ENCODE measurements around the gene PDE4B. TPM values are rescaled to one million over a fixed set of nuclear protein-coding genes. Genes with fewer than 3 reads are reported as not detected.

The PDE4B gene
- total RNA-seq, 1 experiment from 2014 or later = not detected

DNA sequence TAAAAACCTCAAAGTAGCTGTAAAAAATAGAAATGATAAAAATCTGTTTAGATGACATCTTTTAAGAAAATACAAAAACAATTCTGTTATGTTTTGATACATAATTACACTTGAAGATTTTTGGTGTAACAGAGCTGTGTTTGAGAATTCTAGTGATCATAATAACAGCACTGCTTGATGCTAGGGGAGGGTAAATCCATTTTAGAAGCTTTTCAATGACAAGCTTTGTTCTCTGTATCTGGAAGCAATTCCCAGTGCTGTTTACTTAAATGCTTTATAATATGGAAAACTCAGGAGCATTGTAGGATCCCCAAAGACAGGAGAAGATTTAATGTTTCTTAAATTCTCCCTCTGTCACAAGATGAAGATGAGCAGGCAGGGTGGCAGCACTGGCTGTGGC lies 359.3 kb downstream of the PDE4B start:
- H3K27me3 ChIP-seq (replicated peaks; ENCODE audit: control insufficient read depth, insufficient read depth, low read length) = no peaks in the 10 kb centered on the region
- Mint-ChIP-seq H3K27ac (ENCODE audit: unreplicated experiment) (no peak overlapping the region), H3K36me3 (ENCODE audit: insufficient read depth, unreplicated experiment) (no peaks in the 10 kb centered on the region), H3K27me3 (ENCODE audit: insufficient read depth, unreplicated experiment) (peaks cover 7% of the 10 kb centered on the region), H3K4me1 (ENCODE audit: low read depth, unreplicated experiment) (no peaks in the 10 kb centered on the region), H3K9me3 (ENCODE audit: unreplicated experiment) (no peaks in the 10 kb centered on the region), H3K4me3 (ENCODE audit: unreplicated experiment) (no peak overlapping the region)
- no peak overlapping the region for H3K4me3 ChIP-seq (ENCODE audit: low read depth, low read length)
- POLR2A ChIA-PET = no interaction called here
- no peaks in the 10 kb centered on the region for H3K4me1 ChIP-seq
- H3K36me3 ChIP-seq (ENCODE audit: control insufficient read depth, insufficient read depth, low read length) = no peaks in the 10 kb centered on the region
- no peaks in the 10 kb centered on the region for H3K9me3 ChIP-seq
- no TSS peak for BruUV-seq (replicated peaks)
- no peak for DNase-seq
- no peak for TF ChIP-seq CTCF (IDR thresholded peaks at IDR 0.05; ENCODE audit: insufficient read depth in 1 of 2, low read depth in 1 of 2, low read length in 1 of 2, severe bottlenecking in 1 of 2, unreplicated experiment in 1 of 2)
- intact Hi-C loops (cut with micrococcal nuclease; ENCODE audit: unreplicated experiment) = no loop called here
- CTCF ChIA-PET = no interaction called here

- DNase-seq = no peak
- Mint-ChIP-seq H3K36me3 (ENCODE audit: insufficient read depth, unreplicated experiment) (no peaks in the 10 kb centered on the region), H3K27me3 (ENCODE audit: insufficient read depth, unreplicated experiment) (peaks cover 7% of the 10 kb centered on the region), H3K4me1 (ENCODE audit: low read depth, unreplicated experiment) (no peaks in the 10 kb centered on the region), H3K4me3 (ENCODE audit: unreplicated experiment) (no peak overlapping the region), H3K27ac (ENCODE audit: unreplicated experiment) (no peak overlapping the region), H3K9me3 (ENCODE audit: unreplicated experiment) (no peaks in the 10 kb centered on the region)
- ChIA-PET CTCF (no interaction called here), POLR2A (no interaction called here)
- intact Hi-C loops (cut with micrococcal nuclease; ENCODE audit: unreplicated experiment) = no loop called here
- BruUV-seq (replicated peaks) = no TSS peak
- Histone ChIP-seq H3K36me3 (ENCODE audit: control insufficient read depth, insufficient read depth, low read length) (no peaks in the 10 kb centered on the region), H3K27me3 (replicated peaks; ENCODE audit: control insufficient read depth, insufficient read depth, low read length) (no peaks in the 10 kb centered on the region), H3K4me1 (no peaks in the 10 kb centered on the region), H3K4me3 (ENCODE audit: low read depth, low read length) (no peak overlapping the region), H3K9me3 (no peaks in the 10 kb centered on the region)
- TF ChIP-seq CTCF (IDR thresholded peaks at IDR 0.05; ENCODE audit: insufficient read depth in 1 of 2, low read depth in 1 of 2, low read length in 1 of 2, severe bottlenecking in 1 of 2, unreplicated experiment in 1 of 2) = no peak
Measured at GRCh38 chr1:66154394-66154793, 361.7 kb downstream of the PDE4B start.

- H3K4me3 Mint-ChIP-seq (ENCODE audit: unreplicated experiment) = no peak overlapping the region
- Histone ChIP-seq H3K4me3 (ENCODE audit: low read depth, low read length) (no peak overlapping the region), H3K9me3 (no peaks in the 10 kb centered on the region), H3K27me3 (replicated peaks; ENCODE audit: control insufficient read depth, insufficient read depth, low read length) (no peaks in the 10 kb centered on the region), H3K4me1 (no peaks in the 10 kb centered on the region), H3K36me3 (ENCODE audit: control insufficient read depth, insufficient read depth, low read length) (no peaks in the 10 kb centered on the region)
- no peak for DNase-seq
- intact Hi-C loops (cut with micrococcal nuclease; ENCODE audit: unreplicated experiment) = no loop called here
- H3K27me3 Mint-ChIP-seq (ENCODE audit: insufficient read depth, unreplicated experiment) = peaks cover 7% of the 10 kb centered on the region
- ChIA-PET POLR2A (no interaction called here), CTCF (no interaction called here)
- H3K4me1 Mint-ChIP-seq (ENCODE audit: low read depth, unreplicated experiment) = no peaks in the 10 kb centered on the region
- no peaks in the 10 kb centered on the region for H3K9me3 Mint-ChIP-seq (ENCODE audit: unreplicated experiment)
- TF ChIP-seq CTCF (IDR thresholded peaks at IDR 0.05; ENCODE audit: insufficient read depth in 1 of 2, low read depth in 1 of 2, low read length in 1 of 2, severe bottlenecking in 1 of 2, unreplicated experiment in 1 of 2) = no peak
- H3K36me3 Mint-ChIP-seq (ENCODE audit: insufficient read depth, unreplicated experiment) = no peaks in the 10 kb centered on the region
- no TSS peak for BruUV-seq (replicated peaks)
- no peak overlapping the region for H3K27ac Mint-ChIP-seq (ENCODE audit: unreplicated experiment)
Measured at GRCh38 chr1:66156144-66156543, 363.4 kb downstream of the PDE4B start.
